ENCODE measurements around the gene BTBD2. TPM values are rescaled to one million over a fixed set of nuclear protein-coding genes. Genes with fewer than 3 reads are reported as not detected.

The BTBD2 gene
- total RNA-seq, 1 donor = 46.6 TPM

- no peak overlapping the region for H3K4me3 ChIP-seq (ENCODE audit: low read depth, low read length)
- TF ChIP-seq CTCF (IDR thresholded peaks at IDR 0.05; ENCODE audit: insufficient read depth, low read depth, low read length) = no peak
- no peak for DNase-seq (ENCODE audit: low read depth)
Measured at GRCh38 chr19:2056837-2057192, 41.3 kb upstream of the BTBD2 start.

GRCh38 chr19:2055931-2056836, 40.7 kb upstream of the BTBD2 start:
- peak overlapping the region; percentile 29 for H3K4me3 ChIP-seq (ENCODE audit: low read depth, low read length)
- DNase-seq (ENCODE audit: low read depth) = peak; percentile 83
- TF ChIP-seq CTCF (IDR thresholded peaks at IDR 0.05; ENCODE audit: insufficient read depth, low read depth, low read length) = no peak

- H3K4me3 ChIP-seq (ENCODE audit: low read depth, low read length) = no peak overlapping the region
- TF ChIP-seq CTCF (IDR thresholded peaks at IDR 0.05; ENCODE audit: insufficient read depth, low read depth, low read length) = no peak
- DNase-seq (ENCODE audit: low read depth) = no peak
Measured at GRCh38 chr19:2054763-2055162, 39.2 kb upstream of the BTBD2 start.

GRCh38 chr19:2053601-2054389, 38.3 kb upstream of the BTBD2 start:
- no peak overlapping the region for H3K4me3 ChIP-seq (ENCODE audit: low read depth, low read length)
- no peak for TF ChIP-seq CTCF (IDR thresholded peaks at IDR 0.05; ENCODE audit: insufficient read depth, low read depth, low read length)
- DNase-seq (ENCODE audit: low read depth) = peak; percentile 92

GRCh38 chr19:2051773-2052704, 36.5 kb upstream of the BTBD2 start:
- TF ChIP-seq CTCF (IDR thresholded peaks at IDR 0.05; ENCODE audit: insufficient read depth, low read depth, low read length) = no peak
- H3K4me3 ChIP-seq (ENCODE audit: low read depth, low read length) = no peak overlapping the region
- DNase-seq (ENCODE audit: low read depth) = no peak
